Fibroblast of skin of back (primary cell): ENCODE measurements around the gene ABI2.

Experiments used
- DNase-seq: peaks from one replicate; pipeline ENCODE4 v3.0.0-alpha.2; 2013

ABI2 gene

DNA sequence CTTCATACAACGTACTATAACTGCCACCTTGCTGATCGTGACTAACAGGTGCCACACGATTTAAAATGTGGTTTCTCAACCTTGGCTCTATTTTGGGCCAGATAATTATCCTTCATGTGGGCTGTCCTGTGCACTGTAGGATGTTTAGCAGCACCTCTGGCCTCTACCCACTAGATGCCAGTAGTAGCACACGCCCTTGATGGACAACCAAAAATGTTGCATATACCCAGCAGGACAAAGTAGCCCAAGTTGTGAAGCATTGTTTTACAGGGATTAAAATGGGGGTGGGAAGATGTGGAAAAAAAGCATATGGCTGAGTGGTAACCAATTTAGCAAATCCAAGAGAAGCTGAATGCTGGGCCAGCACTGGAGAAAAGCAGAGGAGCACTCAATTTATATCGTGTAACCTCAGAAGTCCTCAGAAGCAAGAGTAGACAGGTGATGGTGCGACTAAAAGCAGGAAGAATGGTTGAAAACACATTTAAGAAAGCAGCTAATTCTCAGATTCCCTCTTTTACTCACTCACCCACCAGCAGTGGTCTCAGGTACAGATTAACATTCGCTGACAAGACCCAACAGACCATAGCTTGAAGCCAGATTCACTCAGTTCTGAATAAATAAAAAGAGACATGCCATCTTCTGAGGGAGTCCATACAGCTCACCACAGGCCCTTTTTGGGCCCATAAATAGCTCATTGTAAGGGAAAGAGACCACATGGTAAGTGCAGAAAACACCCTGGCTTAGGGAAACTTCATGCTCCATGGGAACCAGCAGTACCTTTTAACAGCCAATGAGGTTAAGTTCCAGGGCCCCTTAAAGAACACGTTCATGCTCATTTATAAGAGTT is 156.3 kb downstream of the ABI2 start:
- peak; percentile 27 for DNase-seq

DNA sequence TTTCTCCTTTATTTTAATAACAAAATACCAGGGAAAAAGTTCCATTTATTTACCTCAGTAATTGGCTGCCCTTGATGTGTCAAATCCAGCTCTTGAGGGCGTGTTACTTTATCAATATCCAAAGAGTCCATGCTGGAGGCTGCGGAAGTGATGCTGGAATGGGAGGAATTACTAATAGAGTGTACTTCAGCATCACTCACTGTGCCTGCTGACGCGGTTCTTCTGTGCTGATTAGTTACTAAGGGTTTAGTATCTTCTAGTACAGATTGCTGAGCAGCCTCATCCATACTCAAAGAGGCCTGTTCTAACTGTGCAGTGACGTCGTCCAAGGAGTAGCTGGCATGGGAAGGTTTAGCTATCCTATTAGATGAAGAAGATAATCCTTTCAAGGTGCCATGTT is 161.3 kb downstream of the ABI2 start:
- DNase-seq, result no peak

DNA sequence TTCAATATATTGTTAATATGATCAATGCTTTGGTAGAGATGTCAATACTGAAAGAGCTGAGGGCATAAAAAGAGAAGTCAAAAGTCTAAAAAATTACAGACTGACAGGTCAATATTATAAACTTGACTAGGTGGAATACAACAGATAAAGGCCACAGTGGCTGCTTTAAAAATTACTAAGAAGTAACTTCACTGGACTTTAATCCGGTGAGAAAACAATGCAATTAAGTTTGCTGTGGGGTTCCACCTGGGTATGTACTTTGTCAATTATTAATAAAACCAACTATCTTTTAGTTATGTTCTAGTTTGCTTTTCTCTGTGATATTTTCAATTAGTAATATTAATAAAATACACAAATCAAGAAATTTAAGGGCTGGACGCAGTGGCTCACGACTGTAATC is 162.2 kb downstream of the ABI2 start:
- DNase-seq, result no peak

DNA sequence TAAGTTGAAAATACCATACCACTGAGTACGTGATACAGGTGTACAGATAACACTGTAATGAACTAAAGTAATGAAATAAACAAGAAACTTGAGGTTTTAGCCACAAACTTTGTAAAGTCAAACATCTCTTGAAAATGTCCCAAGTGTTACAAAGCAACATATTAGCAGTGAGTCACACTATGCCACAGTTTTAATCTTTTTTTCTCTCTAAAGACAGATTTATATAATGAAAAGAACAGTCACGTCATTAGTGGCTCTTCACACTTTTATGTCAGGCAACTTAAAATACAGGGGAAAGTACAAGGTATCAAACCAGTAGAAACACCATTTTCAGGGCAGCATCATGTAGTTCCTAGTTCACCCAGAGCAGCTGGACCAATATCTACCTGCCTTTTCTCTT is 164.8 kb downstream of the ABI2 start:
- no peak for DNase-seq
